ENCODE measurements around the gene MTHFD1.

GRCh38 chr14:64444140-64444539 is 56.0 kb downstream of the MTHFD1 start:
- TF ChIP-seq EP300 (IDR thresholded peaks at IDR 0.05) (no peak), POLR2A (IDR thresholded peaks at IDR 0.05) (no peak)
- TF ChIP-seq, protein P1, sequence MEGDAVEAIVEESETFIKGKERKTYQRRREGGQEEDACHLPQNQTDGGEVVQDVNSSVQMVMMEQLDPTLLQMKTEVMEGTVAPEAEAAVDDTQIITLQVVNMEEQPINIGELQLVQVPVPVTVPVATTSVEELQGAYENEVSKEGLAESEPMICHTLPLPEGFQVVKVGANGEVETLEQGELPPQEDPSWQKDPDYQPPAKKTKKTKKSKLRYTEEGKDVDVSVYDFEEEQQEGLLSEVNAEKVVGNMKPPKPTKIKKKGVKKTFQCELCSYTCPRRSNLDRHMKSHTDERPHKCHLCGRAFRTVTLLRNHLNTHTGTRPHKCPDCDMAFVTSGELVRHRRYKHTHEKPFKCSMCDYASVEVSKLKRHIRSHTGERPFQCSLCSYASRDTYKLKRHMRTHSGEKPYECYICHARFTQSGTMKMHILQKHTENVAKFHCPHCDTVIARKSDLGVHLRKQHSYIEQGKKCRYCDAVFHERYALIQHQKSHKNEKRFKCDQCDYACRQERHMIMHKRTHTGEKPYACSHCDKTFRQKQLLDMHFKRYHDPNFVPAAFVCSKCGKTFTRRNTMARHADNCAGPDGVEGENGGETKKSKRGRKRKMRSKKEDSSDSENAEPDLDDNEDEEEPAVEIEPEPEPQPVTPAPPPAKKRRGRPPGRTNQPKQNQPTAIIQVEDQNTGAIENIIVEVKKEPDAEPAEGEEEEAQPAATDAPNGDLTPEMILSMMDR (IDR thresholded peaks at IDR 0.05) = no peak

Data from suprapubic skin (tissue), 3 donors.